HepG2 (cell line): ENCODE data around the gene RSPH9. TPM values are rescaled to one million over a fixed set of nuclear protein-coding genes. Genes with fewer than 3 reads are reported as not detected.

Experiments
- ATF4 ChIP-seq, 2 experiments: fragments of 450-650 bp in 1 of 2; sonication (generic) in 1 of 2; formaldehyde crosslinking; IDR thresholded peaks; 2 replicates each; pipeline versions ENCODE4 v1.5.0 to v1.8.0; 2020 to 2022; ENCODE audit warnings: mild to moderate bottlenecking in 1 of 2, missing genetic modification reagents in 1 of 2
- CERS6 ChIP-seq: sonication (generic); formaldehyde crosslinking; IDR thresholded peaks from 2 replicates; pipeline ENCODE4 v1.5.0; 2020; ENCODE audit warnings: missing genetic modification reagents
- FOXO1 ChIP-seq: sonication (generic); formaldehyde crosslinking; IDR thresholded peaks from 2 replicates; pipeline ENCODE4 v1.4.0; 2020; ENCODE audit warnings: missing genetic modification reagents
- KDM5A ChIP-seq: fragments of 200-600 bp; sonication (generic); IDR thresholded peaks from 2 replicates; pipeline ENCODE4 v1.7.0; 2018; ENCODE audit warnings: antibody characterized with exemption, mild to moderate bottlenecking, low read length, borderline replicate concordance
- KLF16 ChIP-seq, 2 experiments: sonication (generic) in 1 of 2; formaldehyde crosslinking in 1 of 2; IDR thresholded peaks; 2 replicates each; pipeline versions ENCODE4 v1.6.1 to v1.8.0; 2016 to 2023; ENCODE audit warnings: missing genetic modification reagents in 2 of 2, missing compliant biosample characterization in 1 of 2
- RFXANK ChIP-seq: IDR thresholded peaks from 2 replicates; pipeline ENCODE4 v1.6.1; 2016
- SIX4 ChIP-seq: sonication (generic); formaldehyde crosslinking; IDR thresholded peaks from 2 replicates; pipeline ENCODE4 v1.4.0; 2020; ENCODE audit warnings: missing genetic modification reagents
- THAP7 ChIP-seq: sonication (generic); formaldehyde crosslinking; IDR thresholded peaks from 2 replicates; pipeline ENCODE4 v1.8.1; 2023; ENCODE audit warnings: mild to moderate bottlenecking, missing genetic modification reagents
- THYN1 ChIP-seq: sonication (generic); formaldehyde crosslinking; IDR thresholded peaks from 2 replicates; pipeline ENCODE4 v1.8.1; 2023; ENCODE audit warnings: low read depth, mild to moderate bottlenecking, moderate library complexity, missing genetic modification reagents, borderline replicate concordance
- ZBTB21 ChIP-seq: sonication (generic); formaldehyde crosslinking; IDR thresholded peaks from 2 replicates; pipeline ENCODE4 v1.4.0; 2020; ENCODE audit warnings: missing genetic modification reagents
- ZFP41 ChIP-seq: sonication (generic); formaldehyde crosslinking; IDR thresholded peaks from 2 replicates; pipeline ENCODE4 v1.4.0; 2020; ENCODE audit warnings: mild to moderate bottlenecking, missing genetic modification reagents, borderline replicate concordance
- ZMYM4 ChIP-seq: sonication (generic); formaldehyde crosslinking; IDR thresholded peaks from 2 replicates; pipeline ENCODE4 v1.8.1; 2023; ENCODE audit warnings: mild to moderate bottlenecking, missing genetic modification reagents
- ZNF20 ChIP-seq: sonication (generic); formaldehyde crosslinking; IDR thresholded peaks from 2 replicates; pipeline ENCODE4 v1.4.0; 2020; ENCODE audit warnings: mild to moderate bottlenecking, moderate library complexity, missing genetic modification reagents
- ZNF224 ChIP-seq: sonication (generic); formaldehyde crosslinking; IDR thresholded peaks from 2 replicates; pipeline ENCODE4 v1.5.0; 2020; ENCODE audit warnings: mild to moderate bottlenecking, missing genetic modification reagents
- ZNF367 ChIP-seq: sonication (generic); formaldehyde crosslinking; IDR thresholded peaks from 2 replicates; pipeline ENCODE4 v1.4.0; 2020; ENCODE audit warnings: missing genetic modification reagents, borderline replicate concordance
- ZNF407 ChIP-seq: sonication (generic); formaldehyde crosslinking; IDR thresholded peaks from one replicate; pipeline ENCODE4 v1.5.1; 2020; ENCODE audit warnings: mild to moderate bottlenecking, missing genetic modification reagents; ENCODE audit errors: not compliant biosample characterization
- polyA plus RNA-seq, 8 experiments: library from polyadenylated mRNA; depleted of rRNA in 3 of 8; stranded (reverse) in 7 of 8; unstranded in 1 of 8; fragments of >200 nt; fragmentation: Illumina TruSeq in 4 of 8; extraction: Trizol in 4 of 8; gene quantifications; 2 replicates each; pipeline versions ENCODE4 v1.2.1 to v1.2.3, GENCODE V29; 2011 to 2016; ENCODE audit warnings: low read depth in 4 of 8, missing spikeins in 1 of 8, mixed read lengths in 1 of 8; ENCODE audit not compliant: insufficient read depth in 1 of 8
- total RNA-seq, 5 experiments: library from RNA; depleted of rRNA; stranded (reverse); fragments of >200 nt; fragmentation: Illumina TruSeq; extraction: Trizol; gene quantifications; 2 replicates each; pipeline ENCODE4 v1.2.3, GENCODE V29; 2016; ENCODE audit warnings: low read depth in 1 of 5

The RSPH9 gene
- total and polyA plus RNA-seq, 2 of the 13 experiments (the other 11 are each of a cell fraction or from before 2014, with no cell fraction given), result 0.04 TPM; not detected in 1

GRCh38 chr6:43635387-43636307 lies 9.2 kb upstream of the RSPH9 start, which contains the start of gene MAD2L1BP (continued):
- TF ChIP-seq ATF4 (CRISPR knock-in tag; IDR thresholded peaks at IDR 0.05) (peak in 1 of 2 experiments; percentile 15; a peak in 1 of 4 replicates), ZNF367 (no peak), THAP7 (peak; percentile 65; the same call in 1 of the 2 replicates), KDM5A (peak; percentile 80), RFXANK (CRISPR knock-in tag) (no peak), ZMYM4 (CRISPR knock-in tag) (peak; percentile 90), KLF16 (CRISPR knock-in tag; IDR thresholded peaks at IDR 0.05) (peak in 1 of 2 experiments; percentile 93; a peak in 2 of 4 replicates), ZBTB21 (CRISPR knock-in tag) (no peak), ZFP41 (CRISPR knock-in tag) (0 out of 2 replicates have a peak, but pooled peaks have one; percentile 91), THYN1 (CRISPR knock-in tag) (0 out of 2 replicates have a peak, but pooled peaks have one; percentile 69), SIX4 (CRISPR knock-in tag) (no peak; the same call in 1 of the 2 replicates), ZNF224 (CRISPR knock-in tag) (peak; percentile 88; the same call in 1 of the 2 replicates), CERS6 (CRISPR knock-in tag) (peak; percentile 44; the same call in 1 of the 2 replicates), ZNF20 (CRISPR knock-in tag) (0 out of 2 replicates have a peak, but pooled peaks have one; percentile 34), ZNF407 (CRISPR knock-in tag) (peak; percentile 91), FOXO1 (peak; percentile 8; the same call in 1 of the 2 replicates)
